ENCODE results near the gene LRRC75B.
"Not testable (repeated sequence)": the region's sequence is repeated elsewhere in the genome, so short reads cannot be mapped to it uniquely, and the experiment has no call there.

The LRRC75B gene

DNA sequence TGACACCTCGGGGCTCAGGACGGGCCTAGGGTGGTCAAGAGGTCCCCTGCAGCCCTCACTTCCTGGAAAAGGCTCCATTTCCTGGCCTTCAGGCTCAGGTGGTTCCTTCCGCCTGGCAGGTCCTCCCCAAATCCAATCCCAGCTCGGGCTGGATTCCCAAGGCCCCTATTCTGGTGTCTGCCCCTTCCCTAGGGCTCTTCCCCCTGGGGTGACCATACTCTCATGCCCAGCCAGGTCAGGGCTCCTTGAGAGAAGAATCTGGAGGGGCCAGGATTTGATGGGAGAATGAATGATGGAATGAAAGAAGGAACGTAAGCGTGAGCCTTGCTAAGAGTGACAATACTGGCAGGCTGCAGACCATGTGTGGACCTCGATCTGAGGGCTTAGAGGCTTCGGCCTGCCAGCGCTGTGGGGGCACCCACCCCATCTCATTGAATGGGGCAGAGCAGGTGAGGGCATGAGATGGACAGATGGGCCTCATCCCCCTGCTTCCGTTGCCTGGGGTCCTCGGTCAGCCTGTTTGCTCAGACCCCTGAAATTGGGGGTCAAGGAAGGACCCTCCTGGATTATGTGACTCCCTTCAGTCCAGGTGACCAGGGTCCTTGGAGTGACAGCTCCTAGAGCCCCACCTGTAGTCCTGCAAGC is 9.4 kb upstream of the LRRC75B start:
- DNase-seq: not testable (repeated sequence)

DNA sequence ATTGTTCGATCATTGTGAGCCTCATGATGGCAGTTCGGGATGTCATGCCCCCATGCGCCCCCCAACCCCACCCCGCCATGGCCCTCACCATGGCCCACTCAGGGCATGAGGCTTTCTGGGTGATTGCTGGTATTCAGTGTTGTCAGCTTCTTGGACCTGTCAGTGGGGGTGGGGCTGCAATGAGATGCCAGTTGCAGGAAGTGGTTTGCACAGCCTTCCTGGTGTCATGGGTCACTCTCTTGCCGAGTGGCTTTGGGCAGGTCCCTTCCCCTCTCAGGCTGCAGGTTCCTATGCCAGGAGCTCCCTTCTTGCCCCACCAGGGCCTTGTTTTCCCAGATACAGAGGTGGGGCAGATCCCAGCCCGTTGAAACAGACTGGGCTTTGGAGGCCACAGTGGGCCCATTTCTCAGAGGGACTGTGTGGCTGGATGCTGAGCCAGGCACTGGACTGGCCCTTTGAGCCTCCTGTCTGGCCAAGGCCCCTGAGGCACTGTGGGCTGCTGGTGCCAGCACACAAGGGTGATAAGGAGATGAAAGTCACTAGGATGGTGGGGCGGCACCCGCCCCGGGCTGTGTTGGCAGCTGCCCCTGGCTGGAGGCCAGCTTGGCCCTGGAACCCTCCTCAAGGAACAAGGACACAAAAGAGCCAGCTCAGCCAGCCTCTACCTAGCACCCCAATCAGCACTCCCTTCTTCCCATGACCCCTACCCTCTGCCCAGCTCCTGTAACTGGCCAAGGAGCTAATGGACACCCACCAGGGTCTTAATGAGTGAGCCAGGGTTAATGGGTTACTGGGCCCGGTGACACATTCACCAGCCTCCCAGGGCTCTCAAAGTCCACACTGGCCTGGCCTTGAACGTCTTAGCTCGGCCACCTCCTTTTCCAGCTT is 8.6 kb upstream of the LRRC75B start:
- no peak for DNase-seq

DNA sequence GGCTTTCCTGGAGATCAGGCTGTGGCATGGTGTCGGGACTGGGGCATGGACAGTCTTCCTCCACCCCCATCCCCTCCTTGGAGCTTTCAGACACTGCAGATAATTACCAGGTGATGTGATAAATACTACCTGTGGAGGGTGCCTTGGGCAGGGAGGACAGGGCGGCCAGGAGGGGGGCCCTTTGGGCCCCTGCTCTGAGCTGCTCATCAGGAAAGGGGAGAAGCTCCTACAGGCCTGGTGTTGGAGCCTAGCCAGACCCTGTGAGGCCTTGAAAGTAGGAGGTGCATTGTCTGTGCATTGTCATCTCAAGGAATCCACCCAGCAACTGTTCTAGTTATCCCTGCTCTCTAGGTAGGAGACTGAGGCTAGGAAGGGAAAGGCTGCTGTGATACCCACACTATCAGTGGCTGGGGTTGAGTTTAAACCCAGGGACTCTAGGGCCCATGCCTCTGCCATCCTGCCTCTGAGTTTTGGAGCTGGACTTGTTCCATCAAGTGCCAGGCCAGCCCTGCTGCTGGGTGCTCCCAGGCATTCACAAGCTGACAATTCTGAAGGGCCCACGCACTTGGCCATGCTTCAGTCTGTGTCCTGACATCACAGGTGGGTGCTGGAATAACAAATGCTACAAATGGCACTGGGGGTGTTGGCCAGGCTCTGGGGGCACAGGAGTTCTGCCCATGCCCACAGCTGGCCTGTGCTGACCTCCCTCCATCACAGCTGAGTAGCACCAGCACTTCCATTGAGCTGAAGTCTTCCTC is 7.3 kb upstream of the LRRC75B start:
- DNase-seq: not testable (repeated sequence)

DNA sequence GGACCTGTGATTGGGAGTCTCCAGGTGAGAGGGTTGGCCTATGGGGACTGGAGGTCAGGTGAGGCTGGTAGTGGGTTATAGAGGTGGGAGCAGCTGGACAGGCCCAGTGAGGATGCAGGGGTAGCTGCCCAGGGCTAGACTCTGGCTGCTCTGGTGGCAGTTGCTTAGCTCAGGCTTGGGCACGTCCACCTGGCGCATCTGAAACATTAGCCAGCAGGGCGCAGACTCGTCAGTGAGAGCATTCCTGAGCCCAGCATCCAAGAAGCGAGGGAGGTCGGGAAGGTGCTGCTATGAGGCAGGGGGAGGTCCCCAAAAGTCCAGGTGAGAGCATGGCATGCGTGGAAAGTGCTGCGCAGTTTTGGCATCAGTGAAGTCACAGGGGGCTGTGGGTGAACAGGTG is 6.6 kb upstream of the LRRC75B start:
- no peak for DNase-seq

DNA sequence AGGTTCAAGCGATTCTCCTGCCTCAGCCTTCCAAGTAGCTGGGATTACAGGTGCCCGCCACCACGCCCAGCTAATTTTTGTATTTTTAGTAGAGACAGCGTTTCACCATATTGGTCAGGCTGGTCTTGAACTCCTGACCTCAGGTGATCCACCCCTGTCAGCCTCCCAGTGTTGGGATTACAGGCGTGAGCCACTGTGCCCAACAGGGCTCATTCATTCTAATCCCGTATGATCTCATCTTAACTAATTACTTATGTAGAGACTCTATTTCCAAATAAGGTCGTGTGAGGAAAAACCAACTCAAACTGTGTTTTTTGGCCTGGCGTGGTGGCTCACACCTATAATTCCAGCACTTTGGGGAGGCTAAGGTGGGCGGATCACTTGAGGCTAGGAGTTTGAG is 4.2 kb upstream of the LRRC75B start:
- not testable (repeated sequence) for DNase-seq

DNA sequence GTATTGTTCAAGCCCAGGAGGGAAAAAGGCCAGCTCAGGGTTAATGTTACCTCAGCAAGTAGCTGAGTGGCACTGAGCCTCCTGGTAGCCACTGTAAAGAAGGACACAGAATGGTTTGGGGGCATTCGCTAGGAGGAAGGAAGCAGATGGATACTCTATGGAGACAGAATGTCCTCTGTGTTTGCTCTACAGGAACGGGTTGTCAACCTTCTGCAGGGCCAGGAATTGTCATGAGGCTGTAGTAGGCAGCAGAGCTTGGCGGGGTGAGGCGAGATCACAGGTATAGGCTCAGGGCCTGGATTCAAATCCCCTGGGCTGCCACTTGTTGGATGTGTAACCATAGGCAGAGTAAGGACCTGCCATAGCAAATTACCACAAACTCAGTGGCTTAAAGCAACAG is 3.0 kb upstream of the LRRC75B start:
- DNase-seq: no peak

DNA sequence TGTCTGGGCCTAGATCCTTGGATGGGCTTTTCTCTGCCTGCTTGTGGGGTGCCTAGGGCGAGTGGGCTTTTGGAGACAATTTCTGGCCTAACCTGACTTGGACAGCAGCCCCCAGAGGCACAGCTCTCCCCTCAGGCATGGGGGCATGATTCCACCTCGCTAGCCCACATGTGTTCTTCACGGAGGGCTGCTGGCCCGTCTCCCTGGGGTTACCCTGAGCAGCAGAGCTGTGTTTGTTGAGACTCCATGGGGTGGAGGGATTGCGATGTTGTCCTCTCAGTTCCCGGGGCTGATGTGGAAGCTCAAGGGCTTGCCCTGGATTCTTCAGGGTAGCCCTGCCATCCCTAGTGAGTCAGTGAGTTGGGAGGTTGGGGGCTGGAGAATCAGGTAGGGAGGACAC is 2.4 kb upstream of the LRRC75B start:
- DNase-seq: no peak

DNA sequence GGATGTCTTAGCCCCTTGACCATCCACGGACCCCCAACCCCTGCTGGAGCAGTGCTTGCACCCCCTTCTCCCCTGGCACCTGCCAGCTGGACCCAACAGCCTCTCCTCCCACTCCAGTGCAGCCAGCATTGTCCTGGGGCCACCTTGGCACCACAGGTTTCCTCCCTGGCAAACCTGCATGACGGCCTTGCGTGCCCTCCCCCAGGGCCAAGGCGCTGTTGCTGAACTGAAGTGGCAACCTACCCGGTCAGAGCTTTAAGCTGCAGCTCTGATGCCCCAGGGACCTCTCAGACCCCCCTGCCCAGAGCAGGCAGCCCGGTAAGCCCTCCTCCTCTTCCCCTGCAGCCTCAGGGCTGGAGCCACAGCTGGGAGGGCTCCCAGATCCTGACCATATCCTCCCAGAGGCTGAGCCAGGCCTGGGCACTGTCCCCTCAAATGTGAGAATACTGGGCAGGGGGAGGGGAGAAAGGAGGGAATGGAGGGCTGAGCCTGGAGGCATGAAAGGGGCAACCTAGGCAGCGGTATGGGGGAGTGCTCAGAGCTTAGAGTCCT is 1.8 kb upstream of the LRRC75B start:
- DNase-seq: no peak

DNA sequence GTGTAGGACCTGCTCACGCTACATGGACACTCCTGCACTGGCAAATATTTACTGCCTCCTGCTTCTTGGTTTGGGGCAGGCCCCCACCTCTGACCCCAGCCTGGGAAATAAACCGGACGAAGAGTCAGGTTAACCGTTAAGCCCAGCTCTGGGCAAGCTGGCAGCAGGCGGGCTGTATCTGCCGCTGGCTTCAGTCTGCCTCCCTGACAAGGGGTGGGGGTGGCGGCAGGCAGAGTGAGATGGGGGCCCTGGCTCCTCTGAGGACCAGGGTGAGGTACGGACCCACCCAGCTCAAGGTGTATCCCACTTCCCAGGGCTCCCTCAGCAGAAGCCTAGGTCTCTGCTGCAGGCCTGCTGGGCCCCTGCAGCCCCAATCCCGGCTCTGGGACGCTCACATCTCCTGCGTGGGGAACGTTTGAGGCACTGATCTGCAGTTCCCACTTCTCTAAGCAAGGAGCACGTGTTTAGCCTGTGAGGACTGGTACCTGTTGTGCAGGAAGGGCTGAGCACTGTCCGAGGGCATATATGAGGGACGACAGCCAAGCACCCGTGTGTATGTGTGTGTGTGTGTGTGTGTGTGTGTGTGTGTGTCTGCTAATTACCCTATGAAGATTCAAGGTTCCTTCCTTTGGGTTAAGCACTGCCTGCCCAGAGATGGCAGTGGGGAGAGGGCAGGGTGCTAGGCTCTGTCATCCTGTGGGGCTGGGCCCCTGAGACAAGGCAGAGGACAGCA is 1.1 kb upstream of the LRRC75B start:
- no peak for DNase-seq

DNA sequence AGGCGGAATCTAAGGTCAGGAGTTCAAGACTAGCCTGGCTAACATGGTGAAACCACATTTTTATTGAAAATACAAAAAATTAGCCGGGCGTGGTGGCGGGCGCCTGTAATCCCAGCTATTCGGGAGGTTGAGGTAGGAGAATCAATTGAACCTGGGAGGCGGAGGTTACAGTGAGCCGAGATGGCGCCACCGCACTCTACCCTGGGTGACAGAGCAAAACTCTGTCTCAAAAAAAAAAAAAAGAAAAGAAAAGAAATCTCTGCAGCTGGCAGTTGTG is 624 bp upstream of the LRRC75B start:
- not testable (repeated sequence) for DNase-seq

DNA sequence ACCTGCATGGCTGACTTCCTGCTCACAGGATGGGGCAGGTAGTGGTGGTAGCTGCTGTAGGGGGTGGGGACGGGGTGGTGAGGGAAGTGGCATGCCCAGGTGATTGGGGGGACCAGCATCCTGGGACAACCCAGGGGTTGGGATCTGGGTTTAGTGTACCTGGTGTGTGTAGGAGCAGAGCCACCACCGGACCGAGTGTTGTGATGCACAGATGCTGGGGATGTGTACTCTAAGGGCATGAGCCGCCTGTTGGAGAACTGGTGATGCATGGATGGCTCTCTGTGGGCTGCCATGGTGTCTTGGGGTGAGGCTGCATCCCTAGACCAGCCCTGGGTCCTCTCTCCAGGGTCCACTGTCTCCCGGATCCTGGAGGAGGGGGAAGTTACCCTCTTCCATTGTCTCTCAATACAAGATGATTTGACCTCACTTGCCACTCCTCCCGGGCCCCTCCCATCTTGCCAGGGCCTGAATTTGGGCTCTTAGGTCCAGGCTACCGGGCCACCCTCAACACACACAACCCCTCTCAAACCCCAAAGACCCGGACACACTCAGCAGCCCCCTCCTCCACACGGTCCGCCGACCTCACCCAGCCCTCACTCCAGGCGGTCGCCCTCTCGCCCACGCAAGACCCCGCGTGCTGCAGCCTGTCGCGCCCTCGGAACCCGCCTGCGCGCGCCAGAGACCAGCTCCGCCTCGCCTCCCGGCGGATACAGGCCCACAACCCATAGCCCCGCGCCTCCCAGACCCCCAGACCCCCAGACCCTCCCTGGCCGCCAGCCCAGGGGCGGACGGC is 619 bp downstream of the LRRC75B start:
- no peak for DNase-seq

DNA sequence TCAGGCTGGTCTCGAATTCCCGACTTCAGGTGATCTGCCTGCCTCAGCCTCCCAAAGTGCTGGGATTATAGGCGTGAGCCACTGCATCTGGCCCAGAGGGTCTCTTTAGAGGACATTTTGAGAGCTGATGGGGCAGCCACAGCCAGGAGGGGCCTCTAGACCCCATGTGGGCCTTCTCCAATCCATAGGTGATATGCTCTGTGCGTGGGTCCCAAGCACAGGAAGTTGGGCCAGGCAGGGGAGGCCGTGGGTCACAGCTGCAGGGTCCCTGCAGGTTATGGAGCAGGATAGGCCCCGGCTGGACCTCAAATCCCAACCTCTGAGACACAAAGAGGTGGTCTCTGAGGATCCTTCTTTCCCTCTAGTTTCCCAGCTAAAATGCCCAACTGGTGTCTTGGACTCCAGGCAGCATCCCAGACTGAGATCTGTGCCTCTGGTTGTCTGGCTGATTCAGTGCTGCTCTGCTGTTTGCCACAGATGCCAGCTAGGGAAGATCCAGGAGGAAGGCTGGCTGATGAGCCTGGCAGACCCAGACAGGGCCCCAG is 1.5 kb downstream of the LRRC75B start:
- DNase-seq: no peak

DNA sequence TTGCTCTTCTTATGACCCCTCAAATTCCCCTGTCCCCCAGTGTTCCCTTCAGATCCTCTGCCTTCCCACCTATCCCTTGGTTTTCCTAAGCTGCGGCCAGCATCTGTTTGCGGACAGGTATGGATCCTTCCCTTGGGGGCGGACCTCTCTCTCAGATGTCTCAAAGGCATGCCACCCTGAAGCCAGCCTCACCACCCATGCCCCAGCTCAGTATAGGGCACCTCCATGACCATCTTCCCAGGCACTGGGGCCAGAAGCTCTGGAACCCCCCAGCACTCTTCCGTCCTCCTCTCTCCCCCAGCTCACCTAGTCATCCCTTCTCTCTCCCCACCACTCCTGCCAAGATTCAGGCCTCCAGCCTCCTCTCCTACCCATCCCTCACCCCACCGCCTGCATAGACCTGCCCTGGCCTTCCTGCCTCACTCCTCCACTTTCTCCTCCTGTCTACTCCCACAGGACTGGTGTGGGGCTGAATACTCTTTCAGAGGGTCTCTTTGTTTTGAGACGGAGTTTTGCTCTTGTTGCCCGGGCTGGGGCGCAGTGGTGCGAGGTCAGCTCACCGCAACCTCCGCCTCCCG is 2.2 kb downstream of the LRRC75B start:
- no peak for DNase-seq

DNA sequence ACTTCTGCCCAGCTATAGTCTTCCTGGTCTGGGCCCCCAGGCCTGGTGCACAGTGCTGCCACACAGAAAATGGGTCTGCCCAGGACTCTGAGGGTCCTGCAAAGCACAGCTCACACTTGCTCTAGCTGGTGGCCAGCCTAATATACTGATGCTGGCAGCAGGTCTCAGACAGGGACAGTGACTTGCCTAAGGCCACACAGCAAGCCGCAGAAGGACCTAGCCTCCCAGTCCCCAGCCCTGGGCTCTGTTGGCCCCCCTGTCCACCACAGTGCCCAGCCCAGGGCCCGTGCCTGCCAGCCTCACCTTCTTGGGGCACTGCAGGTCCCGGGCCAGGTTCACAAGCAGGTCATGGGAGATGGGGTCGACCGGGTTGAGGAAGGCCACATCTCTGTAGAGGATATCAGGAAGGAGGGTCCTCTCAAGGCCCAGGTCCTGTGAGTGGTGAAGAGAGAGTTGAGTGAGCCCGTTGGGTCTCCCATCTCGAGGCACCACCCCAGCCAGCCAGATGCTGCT is 3.3 kb downstream of the LRRC75B start:
- DNase-seq: no peak

DNA sequence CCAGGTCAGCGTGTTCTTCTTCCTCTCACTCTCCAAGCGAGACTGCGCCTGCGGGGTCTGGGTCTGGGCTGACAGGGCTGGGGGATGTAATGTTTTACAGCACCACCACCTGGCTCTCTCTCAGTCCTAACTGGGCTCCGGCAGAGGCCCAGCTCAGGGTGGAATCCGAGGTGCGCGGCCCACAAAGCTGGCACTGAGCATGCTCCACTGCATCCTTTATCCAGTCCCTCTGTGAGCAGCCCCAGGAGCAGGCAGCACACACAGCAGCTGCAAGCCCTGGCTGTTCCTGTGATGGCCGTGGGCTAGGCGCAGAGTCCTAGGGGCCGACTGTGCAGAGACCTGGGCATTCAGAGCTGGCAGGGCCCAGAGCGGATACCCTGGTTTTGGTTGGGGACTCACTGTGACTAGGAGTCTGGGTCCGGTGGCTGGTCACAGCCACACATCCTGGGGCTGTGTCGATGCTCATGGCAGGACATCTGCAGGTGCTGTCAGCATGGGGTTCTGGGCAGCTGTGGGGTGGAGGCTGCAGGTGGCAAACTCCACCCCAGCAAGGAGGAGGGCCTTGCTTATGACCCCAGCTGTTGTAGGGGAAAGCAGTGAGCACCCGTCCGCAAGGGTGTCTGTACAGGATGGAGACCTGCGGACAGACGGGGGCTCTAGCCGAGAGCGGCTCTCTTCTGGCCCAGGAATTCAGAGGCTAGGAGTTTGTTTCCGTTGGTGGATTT is 4.0 kb downstream of the LRRC75B start:
- DNase-seq: no peak

DNA sequence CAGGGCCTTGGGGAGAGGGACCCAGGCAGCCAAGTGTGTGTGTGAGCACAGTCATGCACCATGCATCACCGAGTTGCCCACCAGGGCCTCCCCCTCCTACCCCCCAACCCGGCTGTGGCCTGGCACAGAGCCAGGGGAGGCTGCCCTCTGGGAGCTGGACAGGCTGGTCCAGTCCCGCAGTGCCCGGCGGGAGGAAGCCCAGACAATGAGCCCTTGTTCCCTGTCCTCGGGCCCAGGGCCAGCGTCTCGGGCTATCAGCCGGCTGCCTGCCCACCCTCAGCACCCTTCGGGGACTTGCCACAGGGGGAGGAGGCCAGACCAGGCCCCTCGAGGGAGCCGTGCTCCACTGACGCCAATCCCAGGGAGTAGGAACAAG is 4.5 kb downstream of the LRRC75B start:
- no peak for DNase-seq

DNA sequence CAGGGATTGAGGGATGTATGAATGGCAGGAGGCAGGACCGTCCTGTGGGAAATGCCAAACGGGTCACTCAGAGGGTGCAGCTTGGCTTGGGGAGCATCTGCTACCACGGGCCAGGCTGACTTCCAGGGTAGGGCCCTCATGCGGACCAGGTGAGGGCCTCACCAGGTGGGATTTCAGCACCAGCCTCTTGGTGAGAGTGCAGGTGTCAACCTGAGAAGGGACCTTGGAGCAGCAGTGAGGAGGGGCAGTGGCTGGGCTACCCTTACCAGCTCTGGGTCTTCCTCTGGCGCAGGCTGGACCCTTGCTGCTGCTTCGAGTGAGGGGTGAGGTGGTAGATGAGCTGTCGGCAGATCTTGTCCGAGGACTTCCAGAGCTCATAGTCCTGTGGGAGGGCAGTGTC is 4.9 kb downstream of the LRRC75B start:
- no peak for DNase-seq

DNA sequence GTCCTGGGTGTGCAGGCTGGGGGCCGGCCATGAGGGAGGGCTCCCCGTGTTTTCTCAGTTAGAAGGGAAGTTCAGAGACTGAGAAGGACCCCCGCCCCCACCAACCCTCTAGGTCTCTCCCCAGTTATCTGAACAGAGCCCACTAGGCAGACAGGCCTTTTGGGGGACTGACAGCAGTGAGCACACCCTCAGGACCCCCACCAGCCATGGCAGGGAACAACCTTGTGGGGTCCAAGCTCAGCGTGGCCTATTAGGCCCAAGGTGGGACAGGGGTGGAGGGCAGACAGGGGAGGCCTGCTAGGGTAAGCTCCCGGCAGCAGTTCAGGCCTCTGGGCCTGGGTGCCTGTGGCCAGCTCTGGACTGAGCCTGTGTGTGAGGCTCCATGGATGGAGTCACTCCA is 5.6 kb downstream of the LRRC75B start:
- no peak for DNase-seq

DNA sequence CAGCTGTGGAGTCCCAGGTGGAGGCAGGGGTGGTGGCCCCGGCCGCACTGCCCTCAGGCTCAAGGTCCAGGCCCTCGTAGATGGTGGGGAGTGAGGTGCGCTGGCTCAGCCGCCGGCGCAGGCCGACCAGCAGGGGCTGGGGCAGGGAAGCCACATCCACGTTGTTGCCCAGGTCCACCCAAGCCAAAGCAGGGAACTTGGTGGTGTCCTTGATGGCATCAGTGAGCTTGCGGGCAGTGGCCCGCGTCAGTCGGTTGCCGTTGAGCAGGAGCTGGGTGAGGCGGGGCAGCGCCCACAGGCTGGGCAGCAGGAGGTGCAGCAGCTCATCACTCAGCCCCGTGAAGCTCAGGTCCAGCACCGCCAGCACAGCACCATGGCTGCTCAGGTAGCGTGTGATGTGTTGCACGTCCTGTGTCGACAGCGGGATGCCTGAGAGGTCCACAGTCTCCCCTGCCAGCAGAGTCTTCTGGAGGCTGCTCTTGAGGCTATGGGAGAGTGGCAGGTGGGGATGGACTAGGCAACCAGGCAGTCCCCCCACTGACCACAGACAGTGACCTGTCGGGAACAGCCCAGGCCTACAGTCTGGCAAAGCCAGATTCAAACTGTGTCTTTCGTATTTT is 6.8 kb downstream of the LRRC75B start:
- no peak for DNase-seq

DNA sequence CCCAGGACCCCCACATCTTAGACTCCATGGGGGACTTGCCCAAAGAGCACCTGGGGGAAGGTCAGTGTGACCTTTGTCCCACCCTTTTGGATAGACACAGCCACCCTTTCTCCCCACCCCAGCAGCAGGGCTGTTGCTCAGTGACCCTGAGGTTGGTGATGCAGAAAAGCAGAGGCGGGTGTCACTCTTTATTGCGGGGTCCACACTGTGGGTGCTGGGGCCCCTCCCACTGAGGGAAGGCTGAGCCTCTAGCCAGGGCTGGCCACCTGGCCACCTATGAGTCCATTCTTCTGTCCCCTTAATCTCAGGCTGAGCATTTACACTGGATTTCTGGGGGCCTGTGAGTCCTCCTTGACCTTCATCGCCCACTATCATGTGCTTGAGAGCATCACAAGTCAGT is 7.4 kb downstream of the LRRC75B start:
- no peak for DNase-seq
